ENCODE data around the gene DDX20.

- TF ChIP-seq CTCF (IDR thresholded peaks at IDR 0.05) (no peak), ZBTB33 (IDR thresholded peaks at IDR 0.05; ENCODE audit: borderline replicate concordance, low read depth) (no peak), POLR2AphosphoS5 (IDR thresholded peaks at IDR 0.05; ENCODE audit: low read depth, low read length) (no peak), NRF1 (IDR thresholded peaks at IDR 0.05; ENCODE audit: low read depth, low read length) (no peak), SIN3A (IDR thresholded peaks at IDR 0.05; ENCODE audit: borderline replicate concordance, low read depth, low read length) (no peak), EZH2phosphoT487 (IDR thresholded peaks at IDR 0.05; ENCODE audit: borderline replicate concordance, low read depth) (no peak), REST (IDR thresholded peaks at IDR 0.05; ENCODE audit: low read depth, low read length) (no peak), RAD21 (IDR thresholded peaks at IDR 0.05; ENCODE audit: low read length) (no peak), USF2 (IDR thresholded peaks at IDR 0.05; ENCODE audit: borderline replicate concordance, low read depth, low read length) (no peak), RXRA (IDR thresholded peaks at IDR 0.05; ENCODE audit: borderline replicate concordance, low read depth) (no peak), MAX (IDR thresholded peaks at IDR 0.05; ENCODE audit: low read depth) (no peak)
These were observed 39.7 kb downstream of the DDX20 start for GRCh38 chr1:111795401-111795800.

Data from SK-N-SH (cell line).